ENCODE results near the gene EPHB2.

EPHB2 gene

GRCh38 chr1:22825486-22826189, 115.0 kb downstream of the EPHB2 start:
- Histone ChIP-seq H3K36me3 (ENCODE audit: control insufficient read depth, insufficient read depth, low read length) (no peaks in the 10 kb centered on the region), H3K4me3 (replicated peaks; ENCODE audit: low read depth, low read length) (no peak overlapping the region), H3K27me3 (replicated peaks; ENCODE audit: control insufficient read depth, insufficient read depth, low read length) (no peaks in the 10 kb centered on the region; the same call in 1 of the 2 replicates)
- DNase-seq (ENCODE audit: extremely low read depth, insufficient read length), result no peak
- TF ChIP-seq CTCF (IDR thresholded peaks at IDR 0.05; ENCODE audit: insufficient read depth, low read length, poor library complexity, severe bottlenecking), result no peak

- H3K4me3 ChIP-seq (replicated peaks; ENCODE audit: low read depth, low read length), result no peak overlapping the region
- no peaks in the 10 kb centered on the region for H3K36me3 ChIP-seq (ENCODE audit: control insufficient read depth, insufficient read depth, low read length)
- no peaks in the 10 kb centered on the region; the same call in 1 of the 2 replicates for H3K27me3 ChIP-seq (replicated peaks; ENCODE audit: control insufficient read depth, insufficient read depth, low read length)
- no peak for DNase-seq (ENCODE audit: extremely low read depth, insufficient read length)
- no peak for TF ChIP-seq CTCF (IDR thresholded peaks at IDR 0.05; ENCODE audit: insufficient read depth, low read length, poor library complexity, severe bottlenecking)
Observed at GRCh38 chr1:22826604-22827580, 116.3 kb downstream of the EPHB2 start.

- H3K27me3 ChIP-seq (replicated peaks; ENCODE audit: control insufficient read depth, insufficient read depth, low read length), result no peaks in the 10 kb centered on the region; the same call in 1 of the 2 replicates
- no peak for TF ChIP-seq CTCF (IDR thresholded peaks at IDR 0.05; ENCODE audit: insufficient read depth, low read length, poor library complexity, severe bottlenecking)
Observed at GRCh38 chr1:22827666-22828483, 117.2 kb downstream of the EPHB2 start.

GRCh38 chr1:22828484-22829308, 118.1 kb downstream of the EPHB2 start:
- no peak for DNase-seq (ENCODE audit: extremely low read depth, insufficient read length)
- no peak for TF ChIP-seq CTCF (IDR thresholded peaks at IDR 0.05; ENCODE audit: insufficient read depth, low read length, poor library complexity, severe bottlenecking)
- Histone ChIP-seq H3K27me3 (replicated peaks; ENCODE audit: control insufficient read depth, insufficient read depth, low read length) (no peaks in the 10 kb centered on the region; the same call in 1 of the 2 replicates), H3K36me3 (ENCODE audit: control insufficient read depth, insufficient read depth, low read length) (no peaks in the 10 kb centered on the region), H3K4me3 (replicated peaks; ENCODE audit: low read depth, low read length) (no peak overlapping the region)

More at GRCh38 chr1:22827666-22828483, 117.2 kb downstream of the EPHB2 start:
- Histone ChIP-seq H3K4me3 (replicated peaks; ENCODE audit: low read depth, low read length) (no peak overlapping the region), H3K36me3 (ENCODE audit: control insufficient read depth, insufficient read depth, low read length) (no peaks in the 10 kb centered on the region)
- DNase-seq (ENCODE audit: extremely low read depth, insufficient read length), result no peak

Measured in GM06990 (cell line).